NCI-H1694 treated with DMSO at 0.1 percent for 48 hours (cell line): ENCODE data around the gene PTPN7.
A peak's percentile ranks its signal among the peaks of the same experiment; 100 is the strongest.
"Not testable (repeated sequence)": the region's sequence is repeated elsewhere in the genome, so short reads cannot be mapped to it uniquely, and the experiment has no call there.

Experiments used
- DNase-seq: peaks from one replicate; lab custom pipeline; 2025; lab: John Stamatoyannopoulos, UW

PTPN7 gene

DNA sequence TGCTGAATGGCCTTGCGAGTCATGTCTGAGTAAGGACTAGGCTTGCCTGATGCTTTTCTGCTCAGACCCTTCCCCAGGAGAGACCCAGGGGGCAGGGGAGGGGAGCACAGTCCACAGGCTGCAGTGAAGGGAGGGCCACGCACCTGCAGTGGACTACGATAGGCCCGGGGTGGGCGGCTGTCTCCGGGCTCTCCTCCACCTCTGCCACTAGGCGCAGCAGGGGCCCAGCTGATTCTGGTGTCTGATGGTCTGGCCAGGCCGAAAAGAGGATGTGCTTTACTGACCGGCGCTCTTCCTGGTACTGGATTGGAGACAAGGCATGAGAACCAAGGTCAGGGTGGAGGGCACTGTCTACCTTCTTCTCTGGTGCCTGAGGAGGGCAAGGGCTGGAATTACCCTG lies 8.0 kb downstream of the PTPN7 start:
- no peak for DNase-seq

DNA sequence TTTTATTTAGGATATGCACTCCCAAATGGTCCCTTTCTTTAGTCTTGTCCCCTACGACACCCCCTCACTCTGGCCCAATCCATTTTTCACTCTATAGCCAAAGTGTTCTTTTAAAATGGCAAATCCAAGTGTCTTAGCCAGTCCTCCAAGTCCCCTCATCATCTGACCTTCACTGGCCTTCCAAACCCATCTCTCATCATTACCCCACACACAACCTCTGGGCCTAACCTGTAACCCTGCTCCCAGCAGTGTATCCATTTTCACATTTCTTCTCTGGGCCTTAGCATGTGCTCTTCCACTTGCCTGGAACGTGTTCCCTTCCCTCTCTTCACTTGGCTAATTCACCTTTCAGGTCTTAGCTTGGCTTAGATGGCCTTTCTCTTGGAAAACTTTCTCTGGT lies 9.4 kb downstream of the PTPN7 start:
- DNase-seq, result no peak

DNA sequence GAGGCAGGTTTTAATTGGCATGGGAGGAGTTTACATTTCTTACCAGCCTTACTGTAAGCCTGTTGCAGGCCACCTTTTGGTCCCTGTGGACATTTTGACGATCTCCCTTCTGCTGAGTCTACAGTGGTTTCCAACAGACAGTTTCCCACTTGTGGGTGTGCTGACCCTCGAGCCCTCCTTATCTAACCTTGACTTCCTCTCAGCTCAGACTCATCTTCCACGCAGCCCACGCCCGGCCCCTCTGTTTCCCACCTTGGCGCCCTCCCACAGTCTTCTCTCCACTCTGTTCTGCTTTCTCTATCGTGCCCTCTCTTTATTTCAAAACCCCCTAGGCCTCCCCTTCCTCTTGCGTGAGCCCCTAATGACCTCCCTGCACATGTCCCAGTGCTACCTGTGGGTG lies 9.8 kb downstream of the PTPN7 start:
- DNase-seq, result no peak

DNA sequence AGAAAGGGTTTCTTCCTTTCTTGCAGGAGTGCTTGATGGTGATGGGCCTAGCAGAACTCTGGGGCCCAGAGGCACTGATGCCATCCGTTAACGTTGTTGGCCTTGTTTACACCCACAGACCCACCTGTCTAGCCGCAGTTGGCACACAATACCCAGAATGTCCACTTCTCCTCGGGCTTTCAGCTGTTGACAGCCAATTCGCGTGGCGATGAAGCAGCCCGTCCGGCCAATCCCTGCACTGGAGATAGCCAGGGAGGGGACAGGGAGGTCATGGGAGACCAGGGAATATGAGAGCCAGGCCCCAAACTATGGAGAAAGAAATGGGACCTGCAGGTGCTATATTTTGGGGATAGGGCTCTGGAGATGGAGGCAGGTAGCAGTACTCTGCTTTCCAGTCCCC lies 10.2 kb downstream of the PTPN7 start:
- DNase-seq, result no peak

DNA sequence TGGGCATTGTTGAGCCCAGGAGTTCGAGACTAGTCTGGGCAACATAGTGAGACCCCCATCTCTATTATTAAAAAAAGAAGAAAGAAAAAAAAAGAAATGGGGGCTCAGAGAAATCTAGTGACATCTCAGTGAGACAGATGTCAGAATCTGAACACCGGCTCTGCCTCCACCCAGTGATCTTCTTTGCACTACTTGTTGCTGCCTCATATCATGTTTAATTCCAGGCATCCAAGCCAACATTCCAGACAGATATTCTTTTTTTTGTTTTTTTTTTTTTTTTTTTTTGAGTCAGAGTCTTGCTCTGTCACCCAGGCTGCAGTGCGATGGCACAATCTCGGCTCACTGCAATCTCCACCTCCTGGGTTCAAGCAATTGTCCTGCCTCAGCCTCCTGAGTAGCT lies 10.8 kb downstream of the PTPN7 start:
- no peak for DNase-seq

DNA sequence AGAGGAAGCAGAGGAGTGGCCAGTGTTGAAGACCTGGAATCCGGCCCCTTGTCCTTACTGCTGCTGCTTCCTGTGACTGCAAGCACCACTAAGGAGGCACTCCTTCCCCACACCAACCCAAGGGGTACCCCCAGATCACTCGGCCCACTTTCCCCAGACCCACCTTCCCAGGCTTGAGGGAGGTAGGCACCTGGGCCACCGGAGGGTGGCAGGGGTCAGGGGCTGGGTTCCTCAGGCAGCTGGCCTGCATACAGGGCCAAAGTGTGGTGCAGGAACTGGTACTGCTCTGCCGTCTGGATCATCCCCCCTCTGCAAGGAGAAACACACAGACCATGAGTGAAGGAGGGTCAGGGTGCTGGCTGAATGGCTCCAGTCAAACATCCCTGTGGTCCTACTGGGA lies 12.0 kb downstream of the PTPN7 start:
- no peak for DNase-seq

DNA sequence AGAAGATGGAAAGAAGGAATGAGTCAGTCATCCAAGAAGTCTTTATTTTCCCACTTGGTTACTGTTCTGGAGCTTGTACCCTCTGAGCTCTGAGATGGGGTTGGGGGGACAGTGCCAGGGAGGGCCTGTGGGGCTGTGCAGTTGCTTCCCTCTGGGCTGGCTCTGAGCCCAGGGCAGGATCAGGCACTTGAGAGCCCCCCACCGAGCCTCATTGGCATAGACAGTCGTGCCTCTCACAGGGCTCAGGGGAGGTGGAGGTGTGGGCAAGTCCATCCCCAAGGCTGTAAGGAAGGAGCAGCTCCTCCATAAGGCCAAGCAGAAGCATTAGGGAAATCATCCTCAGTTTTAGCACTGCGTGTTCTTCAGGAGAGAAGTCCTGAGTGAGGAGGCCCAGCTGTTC lies 13.4 kb downstream of the PTPN7 start:
- DNase-seq, result no peak

DNA sequence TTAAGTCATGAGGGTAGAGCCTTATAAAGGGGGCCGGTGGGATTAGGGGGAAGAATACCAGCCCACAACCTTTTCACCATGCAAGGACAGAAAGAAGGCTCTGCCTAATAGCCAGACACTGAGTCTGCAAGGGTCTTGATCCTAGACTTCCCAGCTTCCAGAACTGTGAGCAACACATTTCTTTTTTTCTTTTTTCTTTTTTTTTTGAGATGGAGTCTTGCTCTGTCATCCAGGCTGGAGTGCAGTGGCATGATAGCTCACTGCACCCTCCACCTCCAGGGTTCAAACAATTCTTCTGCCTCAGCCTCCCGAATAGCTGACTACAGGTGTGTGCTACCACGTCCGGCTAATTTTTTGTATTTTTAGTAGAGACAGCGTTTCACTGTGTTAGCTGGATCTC lies 14.1 kb downstream of the PTPN7 start:
- DNase-seq, result no peak

DNA sequence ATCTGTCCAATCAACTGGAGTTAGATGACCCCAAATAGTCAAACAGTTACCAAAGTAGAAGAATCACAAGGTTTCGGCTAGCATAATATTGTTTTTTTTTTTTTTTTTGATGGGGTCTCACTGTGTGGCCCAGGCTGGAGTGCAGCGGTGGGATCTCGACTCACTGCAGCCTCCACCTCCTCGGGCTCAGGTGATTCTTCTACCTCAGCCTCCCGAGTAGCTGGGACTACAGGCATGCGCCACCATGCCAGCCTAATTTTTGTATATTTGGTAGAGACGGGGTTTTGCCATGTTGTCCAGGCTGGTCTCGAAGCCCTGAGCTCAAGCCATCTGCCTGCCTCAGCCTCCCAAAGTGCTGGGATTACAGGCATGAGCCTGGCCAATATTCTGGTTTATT lies 14.7 kb downstream of the PTPN7 start:
- DNase-seq, result not testable (repeated sequence)

DNA sequence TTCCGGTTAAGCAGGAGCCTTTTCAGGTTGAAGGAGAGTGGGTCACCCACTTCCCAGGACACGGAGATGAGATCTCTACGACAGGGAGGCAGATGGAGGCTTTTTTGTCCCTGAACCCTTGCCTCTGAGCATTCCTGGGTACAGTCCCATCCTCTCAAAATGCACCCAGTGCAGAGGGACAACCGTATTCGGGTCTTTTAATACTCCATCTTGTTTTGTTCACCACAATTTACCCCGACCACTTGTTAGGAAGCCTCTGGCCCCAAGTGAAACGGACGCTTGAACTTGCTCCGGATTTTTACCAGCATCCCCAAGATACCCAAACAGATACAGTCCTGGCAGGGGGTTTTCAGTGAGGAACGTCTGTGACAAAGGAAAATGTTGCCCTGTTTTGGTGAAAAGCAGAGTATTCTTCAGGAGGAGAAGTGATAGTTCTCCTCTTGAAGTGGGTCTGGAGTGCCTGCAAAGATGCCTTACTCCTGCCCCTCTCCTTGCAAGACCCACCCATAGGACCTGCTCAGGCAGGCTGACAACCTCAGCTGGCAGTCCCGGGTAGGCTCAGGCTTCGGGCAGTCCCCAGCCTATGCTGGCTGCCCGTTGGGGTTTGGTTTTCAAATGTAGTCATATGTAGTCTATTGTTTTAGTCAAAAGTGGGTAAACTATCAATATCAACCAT lies 15.2 kb downstream of the PTPN7 start:
- peak; percentile 9 for DNase-seq

DNA sequence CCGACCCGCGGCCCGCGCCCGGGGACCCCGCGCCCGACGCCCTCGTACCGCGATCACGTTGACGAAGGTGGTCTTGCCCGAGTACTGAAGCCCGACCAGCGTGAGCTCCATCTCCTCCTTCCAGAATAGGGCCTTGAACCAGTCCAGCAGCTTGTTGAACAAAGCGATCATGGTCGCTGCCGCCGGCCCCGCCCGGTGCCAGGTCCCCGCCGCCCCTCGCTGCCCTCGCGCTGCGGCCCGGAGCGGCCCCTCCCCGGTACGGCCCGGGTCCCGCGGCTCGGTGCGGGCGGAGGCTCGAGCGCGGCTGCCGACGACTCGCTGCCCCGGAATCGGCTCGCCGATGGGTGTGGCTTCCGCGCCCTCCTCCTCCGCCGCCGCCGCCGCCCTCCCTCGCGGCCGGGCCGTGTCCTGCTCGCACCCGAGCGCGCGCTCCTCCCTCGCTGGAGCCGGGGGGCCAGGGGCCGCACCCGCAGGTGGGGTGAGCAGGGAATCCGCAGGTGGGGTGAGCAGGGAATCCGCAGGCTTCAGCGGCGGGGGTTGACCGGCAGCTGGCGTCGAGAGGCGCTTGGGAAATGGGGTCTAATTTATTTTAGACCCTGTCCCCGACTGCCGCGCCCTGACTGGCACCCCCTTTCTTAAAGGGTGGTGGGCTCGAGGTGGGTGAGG lies 15.9 kb downstream of the PTPN7 start, which contains the start of gene ARL8A:
Gene ARL8A (minus strand): TSS at position 336 of the 666 bp plus-strand sequence. CDS start 165 bp downstream, at position 171.
- DNase-seq, result peak; percentile 19

DNA sequence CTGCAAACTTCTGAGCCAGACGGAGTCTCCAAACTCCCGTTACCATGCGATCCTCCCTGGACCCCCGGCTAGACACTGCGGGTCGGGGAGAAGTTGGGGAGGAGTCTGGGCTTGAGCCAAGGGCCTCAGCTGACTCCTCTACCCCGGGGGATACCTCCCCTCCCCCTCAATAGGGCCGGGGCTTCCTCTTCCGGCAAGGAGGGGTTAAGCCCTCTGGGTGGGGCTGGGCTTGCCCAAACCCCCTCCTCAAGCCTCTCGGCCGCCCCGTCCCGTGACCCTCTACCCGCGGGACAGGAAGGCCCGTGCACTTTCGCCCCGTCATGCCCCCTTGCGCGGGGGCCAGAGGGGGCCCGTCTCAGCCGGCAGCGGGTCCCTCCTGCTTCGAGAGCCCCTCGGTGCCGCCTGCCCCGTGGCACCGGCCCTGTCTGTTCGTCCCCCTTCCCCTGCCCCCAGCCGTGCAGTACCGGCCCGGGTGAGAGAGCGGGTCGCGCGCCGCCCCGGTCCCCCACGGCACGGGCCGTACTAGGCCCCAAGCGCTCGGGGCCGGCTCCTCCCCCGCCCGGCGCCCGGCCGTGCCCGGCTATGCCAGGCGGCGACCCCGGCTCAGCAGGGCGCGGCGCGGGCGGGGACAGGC lies 16.5 kb downstream of the PTPN7 start:
- no peak for DNase-seq

DNA sequence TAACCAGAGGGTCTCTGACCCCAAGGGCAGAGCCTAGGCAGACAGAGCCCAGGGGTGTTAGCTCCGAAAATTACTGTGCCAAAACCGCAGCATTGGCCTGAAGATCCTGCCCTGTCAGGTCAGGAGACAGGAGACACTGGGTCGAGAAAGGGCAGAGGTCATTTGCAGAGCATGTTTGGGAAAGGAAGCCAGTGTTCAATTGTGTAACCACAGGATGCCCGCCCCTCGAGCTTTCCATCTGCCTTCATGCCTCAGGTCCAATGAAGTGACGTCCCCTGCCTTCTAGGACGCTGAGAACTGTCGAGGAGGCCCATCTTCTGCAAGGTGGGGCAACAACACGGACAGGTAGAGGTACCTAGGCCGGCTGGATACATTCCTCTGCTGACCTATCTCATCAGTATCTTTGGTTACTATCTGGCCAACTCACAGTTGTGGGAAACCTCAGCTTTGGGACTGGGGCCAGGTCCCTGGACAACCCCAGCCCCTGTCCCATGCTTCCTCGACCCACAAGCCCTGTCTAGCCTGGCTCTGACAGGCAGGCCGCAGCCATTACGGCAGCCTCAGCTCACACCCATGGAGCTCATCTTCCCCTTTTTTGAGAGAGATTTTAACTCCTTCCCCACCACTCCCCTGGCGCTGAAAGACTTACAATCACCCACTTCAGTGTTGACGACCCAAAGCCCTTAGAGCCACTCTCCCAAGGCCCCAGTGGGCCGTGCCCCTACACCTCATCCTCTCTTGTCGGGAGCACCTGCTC lies 17.2 kb downstream of the PTPN7 start:
- no peak for DNase-seq

DNA sequence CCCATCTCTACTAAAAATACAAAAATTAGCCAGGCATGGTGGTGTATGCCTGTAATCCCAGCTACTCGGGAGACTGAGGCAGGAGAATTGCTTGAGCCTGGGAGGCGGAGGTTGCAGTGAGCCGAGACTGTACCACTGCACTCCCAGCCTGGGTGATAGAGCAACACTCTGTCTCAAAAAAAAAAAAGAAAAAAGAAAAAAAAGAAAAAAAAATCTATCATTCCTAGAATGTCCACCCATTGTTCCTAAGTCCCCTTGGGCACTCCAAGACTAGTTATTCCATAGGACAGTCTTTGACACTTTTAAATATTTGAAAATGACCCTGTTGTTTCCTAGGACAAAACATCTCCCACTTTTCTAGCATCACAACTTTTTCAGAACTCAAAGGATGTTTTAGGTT lies 18.9 kb downstream of the PTPN7 start:
- not testable (repeated sequence) for DNase-seq

DNA sequence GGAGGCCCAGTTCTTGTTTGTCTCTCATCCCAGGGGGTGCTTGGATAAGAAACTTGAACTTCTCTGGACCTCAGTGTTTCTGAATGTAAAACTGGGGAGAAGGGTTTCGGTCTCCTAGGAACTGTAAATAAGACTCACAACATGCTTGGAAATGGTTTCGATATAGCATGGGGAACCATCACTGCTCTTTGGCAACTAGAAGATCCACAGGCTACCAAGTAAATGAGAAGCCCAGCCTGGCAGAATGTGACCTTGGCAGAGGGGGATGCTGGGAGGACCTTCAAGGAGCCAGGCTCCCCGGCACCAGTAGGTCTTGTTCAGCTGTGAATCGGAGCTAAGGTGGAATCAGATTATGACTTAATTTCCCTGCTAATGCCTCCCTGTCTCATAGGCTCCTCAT lies 19.6 kb downstream of the PTPN7 start:
- DNase-seq, result no peak

DNA sequence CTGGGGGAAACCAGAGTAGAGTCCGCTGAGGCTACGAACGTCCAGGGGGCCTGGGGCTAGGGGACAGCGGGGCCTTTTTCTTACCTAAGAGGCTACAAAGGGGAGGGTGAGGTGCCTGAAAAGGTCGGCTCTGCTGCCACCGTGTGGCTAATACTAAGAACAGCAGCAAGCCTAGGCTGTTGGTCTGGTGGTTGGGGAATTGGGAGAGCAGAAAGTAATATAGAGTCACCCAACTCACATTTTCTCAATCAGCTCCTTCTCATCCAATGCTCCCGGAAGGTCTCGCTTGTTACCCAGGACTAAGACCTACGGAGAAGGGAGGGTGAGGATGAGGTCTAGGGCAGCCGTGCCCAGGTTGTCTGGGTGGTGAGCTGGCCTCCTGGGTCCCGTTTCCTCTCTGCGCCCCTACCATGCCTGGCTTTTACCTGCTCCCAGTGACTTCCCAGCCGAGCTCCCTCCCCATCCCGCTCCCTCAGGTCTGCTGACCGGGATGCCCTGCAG lies 25.1 kb downstream of the PTPN7 start:
- peak; percentile 68 for DNase-seq

DNA sequence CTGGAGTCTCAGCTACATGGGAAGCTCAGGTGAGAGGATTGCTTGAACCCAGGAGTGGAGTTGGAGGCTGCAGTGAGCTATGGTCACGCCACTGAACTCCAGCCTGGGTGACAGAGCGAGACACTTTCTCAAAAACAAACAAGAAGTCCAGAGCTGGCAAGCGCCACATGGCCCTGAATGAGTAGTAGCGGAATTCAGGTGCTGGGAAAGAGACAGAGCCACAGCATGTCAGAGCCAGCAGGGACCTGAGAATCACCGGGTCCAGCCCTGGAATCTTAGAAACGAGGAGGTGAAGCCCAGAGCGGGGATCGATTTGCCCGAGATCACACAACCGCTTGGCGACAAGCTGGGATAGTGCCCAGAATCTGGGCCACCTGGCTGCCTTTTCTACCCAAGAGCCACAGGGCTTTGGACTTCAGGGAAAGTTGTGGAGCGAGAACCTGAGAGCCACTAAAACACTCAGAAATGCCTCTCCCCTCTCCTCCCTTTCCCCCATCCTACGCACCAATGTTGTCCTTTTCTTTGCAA lies 25.7 kb downstream of the PTPN7 start:
- DNase-seq, result no peak

DNA sequence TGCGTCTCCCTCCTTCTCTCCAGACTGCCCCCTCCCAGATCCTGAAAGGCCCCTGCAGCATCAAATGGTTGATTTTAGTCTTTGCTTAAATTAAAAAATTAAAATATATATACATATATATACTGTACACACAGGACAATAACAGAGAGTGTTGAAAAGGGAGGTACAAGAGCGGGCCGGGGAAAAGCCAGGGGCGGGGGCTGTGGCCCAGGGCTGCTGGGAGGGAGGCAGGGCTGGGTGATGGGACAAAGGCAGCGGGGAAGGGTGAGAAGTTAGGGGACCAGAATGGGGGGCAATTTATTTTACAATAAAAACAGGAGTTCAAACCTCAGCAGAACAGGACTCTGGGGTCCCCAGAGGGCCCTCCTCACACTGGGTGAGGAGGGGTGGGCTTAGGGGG lies 26.4 kb downstream of the PTPN7 start:
- DNase-seq, result no peak

DNA sequence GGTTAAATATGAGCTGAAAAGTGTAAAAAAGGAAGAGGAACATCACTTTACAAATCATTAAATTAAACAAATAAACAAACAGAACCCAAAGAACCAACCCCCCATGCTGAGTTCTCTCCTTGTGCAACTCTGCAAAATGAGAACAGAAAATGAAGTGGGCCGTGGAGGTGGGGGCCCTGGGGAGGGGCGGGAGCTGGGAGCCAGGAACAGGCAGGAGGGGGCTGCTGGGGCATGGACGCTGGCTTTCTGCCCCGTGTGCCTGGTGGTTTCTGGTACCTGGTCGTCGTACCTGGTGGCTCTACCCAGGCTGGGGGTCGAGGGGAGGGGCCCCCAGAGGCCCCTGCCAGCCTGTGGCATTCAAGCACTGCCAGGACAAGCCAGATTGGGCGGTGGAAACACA lies 26.9 kb downstream of the PTPN7 start:
- no peak for DNase-seq

DNA sequence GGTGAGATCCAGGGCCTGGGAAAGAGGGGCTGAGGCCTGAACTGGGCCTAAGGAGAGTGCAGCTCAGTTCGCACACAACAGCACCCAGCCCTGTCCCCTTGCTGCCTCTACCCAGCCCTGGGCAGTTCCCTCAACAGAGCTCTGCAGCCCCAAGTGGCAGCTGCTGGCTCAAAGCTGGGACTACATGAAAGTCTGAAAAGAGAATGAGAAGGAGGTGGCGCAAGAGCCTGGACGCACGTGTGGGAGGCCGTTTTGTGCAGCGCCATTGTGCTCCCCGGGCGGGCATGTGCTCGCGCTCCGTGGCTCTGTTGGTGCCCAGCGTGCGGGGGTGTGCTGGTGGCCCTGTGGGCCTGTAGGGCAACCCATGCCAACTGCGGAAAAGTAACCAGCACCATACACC lies 27.4 kb downstream of the PTPN7 start:
- no peak for DNase-seq

DNA sequence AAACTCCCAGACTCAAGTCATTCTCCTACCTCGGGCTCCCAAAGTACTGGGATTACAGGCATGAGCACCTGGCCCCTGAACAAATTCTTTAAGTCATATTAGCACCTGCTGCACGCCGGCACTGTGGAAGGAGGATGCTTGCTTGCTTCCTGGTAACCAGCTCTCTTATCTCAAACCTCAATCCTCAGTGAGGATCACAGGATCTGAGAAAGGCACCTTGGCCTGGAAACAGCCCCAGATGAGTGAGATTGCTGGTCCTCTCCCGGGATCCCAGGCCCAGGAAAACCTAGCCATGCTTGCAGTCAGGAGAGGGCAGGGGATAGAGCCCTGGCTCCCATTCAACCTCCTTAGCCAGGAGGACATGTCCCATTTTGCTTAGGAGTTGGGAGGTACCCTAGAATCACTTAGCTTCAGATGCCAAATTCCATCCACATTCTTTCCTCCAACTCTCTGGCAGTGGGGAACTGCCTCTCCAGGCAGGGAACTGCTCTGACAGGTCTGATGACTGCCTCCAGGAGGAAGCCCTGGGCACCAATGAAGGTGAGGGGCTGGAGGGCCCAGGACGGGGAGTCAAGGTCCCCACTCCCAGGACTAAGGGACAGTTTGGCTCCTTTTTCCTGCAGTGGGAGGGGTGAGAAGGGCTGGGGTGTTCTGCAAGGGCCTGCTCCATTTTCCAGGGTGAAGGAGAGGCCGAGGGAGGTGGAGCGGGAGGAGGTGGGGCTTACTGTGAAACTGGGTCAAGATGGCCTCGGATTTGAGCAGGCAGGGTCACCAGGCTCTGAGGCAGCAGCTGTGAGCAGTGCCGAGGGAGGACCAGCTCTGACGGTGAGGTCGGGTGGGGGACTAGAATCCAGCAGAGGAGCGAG lies 28.2 kb downstream of the PTPN7 start:
- DNase-seq, result no peak
